DOHH2 (cell line): ENCODE results near the gene LRTM1.

ENCODE experiments used
- H3F3A ChIP-seq: fragments of 200-600 bp; sonication (generic), shearing (Covaris generic); 2 replicates; pipeline ENCODE4 v1.6.0; 2016; ENCODE audit warnings: antibody characterized with exemption, mild to moderate bottlenecking; ENCODE audit not compliant: control insufficient read depth, insufficient read depth
- H3K27ac ChIP-seq: fragments of 200-600 bp; sonication (generic); 2 replicates; pipeline ENCODE4 v1.5.1; 2014; ENCODE audit warnings: low read depth, mild to moderate bottlenecking, low read length, moderate library complexity
- H3K27me3 ChIP-seq: fragments of 200-600 bp; sonication (generic); 2 replicates; pipeline ENCODE4 v1.6.1; 2014; ENCODE audit warnings: mild to moderate bottlenecking, low read length, mixed read lengths; ENCODE audit not compliant: control insufficient read depth
- H3K36me3 ChIP-seq: fragments of 200-600 bp; sonication (generic); 2 replicates; pipeline ENCODE4 v1.6.1; 2014; ENCODE audit warnings: mild to moderate bottlenecking, low read length, moderate library complexity, mixed read lengths; ENCODE audit not compliant: control insufficient read depth
- H3K4me1 ChIP-seq: fragments of 200-600 bp; sonication (generic); 2 replicates; pipeline ENCODE4 v1.6.1; 2014; ENCODE audit warnings: mild to moderate bottlenecking, low read length, mixed read lengths; ENCODE audit not compliant: control insufficient read depth
- H3K4me2 ChIP-seq: fragments of 200-600 bp; sonication (generic); 2 replicates; pipeline ENCODE4 v1.6.0; 2014; ENCODE audit warnings: mild to moderate bottlenecking, low read length, moderate library complexity
- H3K4me3 ChIP-seq: fragments of 200-600 bp; sonication (generic); 2 replicates; pipeline ENCODE4 v1.5.1; 2014; ENCODE audit warnings: mild to moderate bottlenecking, low read length, mixed read lengths
- H3K79me2 ChIP-seq: fragments of 200-600 bp; sonication (generic); 2 replicates; pipeline ENCODE4 v1.6.1; 2014; ENCODE audit warnings: mild to moderate bottlenecking, low read length, mixed read lengths; ENCODE audit not compliant: control insufficient read depth
- H3K9me2 ChIP-seq: fragments of 200-600 bp; sonication (generic); replicated peaks from 2 replicates; pipeline ENCODE4 v1.6.1; 2014; ENCODE audit warnings: mild to moderate bottlenecking, low read length, mixed read lengths; ENCODE audit not compliant: control insufficient read depth
- H3K9me3 ChIP-seq: fragments of 200-600 bp; sonication (generic); 2 replicates; pipeline ENCODE4 v1.6.1; 2014; ENCODE audit warnings: antibody characterized with exemption, low read length, mixed read lengths; ENCODE audit not compliant: control insufficient read depth, insufficient read depth
- H4K20me1 ChIP-seq: fragments of 200-600 bp; sonication (generic); 2 replicates; pipeline ENCODE4 v1.6.0; 2014; ENCODE audit warnings: low read depth, mild to moderate bottlenecking, antibody characterized with exemption, low read length, moderate library complexity; ENCODE audit not compliant: control insufficient read depth, insufficient read depth
- CTCF ChIP-seq: fragments of 200-600 bp; sonication (generic); IDR thresholded peaks from one replicate; pipeline ENCODE4 v1.5.1; 2014; ENCODE audit warnings: antibody characterized with exemption, mild to moderate bottlenecking, low read depth, low read length; ENCODE audit not compliant: poor library complexity, severe bottlenecking
- EZH2phosphoT487 ChIP-seq: fragments of 200-600 bp; sonication (generic); IDR thresholded peaks from 2 replicates; pipeline ENCODE4 v1.6.1; 2017; ENCODE audit warnings: borderline replicate concordance, mild to moderate bottlenecking, antibody characterized with exemption, low read length, moderate library complexity, mixed read lengths

The LRTM1 gene

DNA sequence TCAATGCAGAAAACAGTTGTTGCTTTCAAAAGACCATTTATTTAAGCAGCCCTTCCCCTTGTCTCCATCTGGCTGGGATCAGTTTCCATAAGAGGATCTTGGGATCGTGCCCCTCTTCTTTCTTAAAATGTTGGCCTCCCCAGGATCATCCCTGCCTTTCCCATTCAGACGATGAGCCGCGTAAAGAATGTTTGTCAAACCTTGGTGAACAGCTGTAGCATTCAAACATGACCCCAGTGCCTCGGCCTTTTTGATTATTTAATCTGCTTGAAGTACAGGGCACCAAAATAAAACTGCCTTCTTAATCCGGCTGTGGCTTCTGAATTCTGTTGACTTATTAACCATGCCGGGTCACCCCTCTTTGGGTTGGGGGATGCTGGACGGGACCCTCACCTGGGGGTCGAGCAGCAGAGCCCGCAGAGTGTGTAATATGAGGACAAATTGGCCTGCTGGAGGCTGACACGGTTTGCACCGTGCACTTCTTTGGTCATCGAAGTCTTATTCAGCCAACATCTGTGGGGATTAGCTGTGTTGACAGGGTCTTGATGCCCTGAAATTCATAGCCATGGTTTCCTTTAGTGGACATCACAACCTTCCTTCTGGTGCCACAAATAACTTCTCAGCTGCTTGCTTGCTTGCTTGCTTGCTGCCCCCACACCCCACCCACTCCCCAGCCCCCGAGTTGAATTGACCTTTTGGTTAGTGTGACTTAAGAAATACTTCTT is at the start of gene LRTM1:
TSS of gene LRTM1 (minus strand) at position 14 of the 725 bp plus-strand sequence. CDS start 148 bp downstream, outside the sequence.
- H3K4me1 ChIP-seq: no peaks in the 10 kb centered on the region
- H3F3A ChIP-seq: no peaks in the 10 kb centered on the region
- no peaks in the 10 kb centered on the region for H3K9me2 ChIP-seq
- H3K27me3 ChIP-seq: no peaks in the 10 kb centered on the region
- H3K4me2 ChIP-seq: no peak within 1 kb of the TSS
- no peak for TF ChIP-seq EZH2phosphoT487
- no peak for TF ChIP-seq CTCF
- H3K36me3 ChIP-seq: no peaks in the 10 kb centered on the region
- H3K79me2 ChIP-seq: no peaks in the 10 kb centered on the region
- no peaks in the 10 kb centered on the region for H3K9me3 ChIP-seq
- H3K27ac ChIP-seq: no peak within 1 kb of the TSS
- no peaks in the 10 kb centered on the region for H4K20me1 ChIP-seq
- H3K4me3 ChIP-seq: no peak within 1 kb of the TSS

GRCh38 chr3:54977439-54977838 is 49.6 kb upstream of the LRTM1 start:
- TF ChIP-seq EZH2phosphoT487: no peak
- TF ChIP-seq CTCF: no peak

DNA sequence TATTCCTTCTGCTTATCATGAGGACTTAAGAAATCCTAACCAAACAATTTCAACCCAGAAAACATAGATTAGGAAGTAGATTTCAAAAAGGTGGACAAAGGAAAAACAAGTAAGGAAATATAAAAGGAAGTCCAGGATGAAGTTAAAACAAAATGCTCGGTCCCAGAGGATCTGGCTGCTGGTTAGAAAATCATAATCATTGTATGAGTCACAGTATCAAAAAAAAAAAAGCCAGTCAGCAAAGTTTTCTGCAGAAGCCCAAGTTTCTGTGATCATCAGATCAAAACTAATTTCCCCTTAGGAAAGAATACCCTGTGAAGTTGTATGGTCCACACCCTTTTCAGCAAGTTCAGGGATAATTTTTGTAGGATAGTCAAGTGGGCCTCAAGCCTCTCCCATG is 43.0 kb upstream of the LRTM1 start:
- no peaks in the 10 kb centered on the region for H3K9me3 ChIP-seq
- TF ChIP-seq EZH2phosphoT487 (no peak), CTCF (no peak)

More at GRCh38 chr3:54977439-54977838, 49.6 kb upstream of the LRTM1 start:
- Histone ChIP-seq H3K27ac (no peak overlapping the region), H3K9me2 (no peaks in the 10 kb centered on the region), H3K27me3 (no peaks in the 10 kb centered on the region), H3K9me3 (no peaks in the 10 kb centered on the region), H3K4me2 (no peak overlapping the region), H3K36me3 (no peaks in the 10 kb centered on the region), H3K79me2 (no peaks in the 10 kb centered on the region), H3K4me1 (no peaks in the 10 kb centered on the region), H4K20me1 (no peaks in the 10 kb centered on the region), H3F3A (no peaks in the 10 kb centered on the region), H3K4me3 (no peak overlapping the region)

More for the DNA sequence above, 43.0 kb upstream of the LRTM1 start:
- H3K27ac ChIP-seq: no peak overlapping the region
- no peak overlapping the region for H3K4me3 ChIP-seq
- no peaks in the 10 kb centered on the region for H3K79me2 ChIP-seq
- H3K9me2 ChIP-seq: no peaks in the 10 kb centered on the region
- H3K27me3 ChIP-seq: no peaks in the 10 kb centered on the region
- no peaks in the 10 kb centered on the region for H4K20me1 ChIP-seq
- no peaks in the 10 kb centered on the region for H3F3A ChIP-seq
- no peaks in the 10 kb centered on the region for H3K4me1 ChIP-seq
- H3K36me3 ChIP-seq: no peaks in the 10 kb centered on the region
- H3K4me2 ChIP-seq: no peak overlapping the region
